ENCODE measurements around the gene NKX1-1.

The NKX1-1 gene

DNA sequence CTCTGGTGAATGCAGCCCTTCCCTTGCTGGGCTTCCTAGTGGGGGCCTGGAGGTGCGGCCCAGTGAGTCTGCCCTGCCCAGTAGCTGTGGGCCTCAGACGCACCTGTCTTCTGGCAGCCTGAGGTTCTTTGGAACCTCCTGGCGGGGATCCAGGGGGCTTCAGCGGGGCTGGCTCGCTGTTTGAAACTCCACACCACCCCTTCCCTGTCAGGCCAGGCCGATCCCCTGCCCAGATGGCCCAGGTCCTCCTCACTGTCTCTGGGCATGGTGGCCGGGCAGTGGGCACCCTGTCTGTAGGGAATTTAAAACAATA, 10.7 kb upstream of the NKX1-1 start:
- no peak for DNase-seq (ENCODE audit: low read depth in 2 of 2)

GRCh38 chr4:1416051-1416947, 10.1 kb upstream of the NKX1-1 start:
- no peak for DNase-seq (ENCODE audit: low read depth in 2 of 2)

- no peak for DNase-seq (ENCODE audit: low read depth in 2 of 2)
Measured at GRCh38 chr4:1415681-1415981, 9.4 kb upstream of the NKX1-1 start.

GRCh38 chr4:1414831-1415680, 8.8 kb upstream of the NKX1-1 start:
- no peak for DNase-seq (ENCODE audit: low read depth in 2 of 2)

DNA sequence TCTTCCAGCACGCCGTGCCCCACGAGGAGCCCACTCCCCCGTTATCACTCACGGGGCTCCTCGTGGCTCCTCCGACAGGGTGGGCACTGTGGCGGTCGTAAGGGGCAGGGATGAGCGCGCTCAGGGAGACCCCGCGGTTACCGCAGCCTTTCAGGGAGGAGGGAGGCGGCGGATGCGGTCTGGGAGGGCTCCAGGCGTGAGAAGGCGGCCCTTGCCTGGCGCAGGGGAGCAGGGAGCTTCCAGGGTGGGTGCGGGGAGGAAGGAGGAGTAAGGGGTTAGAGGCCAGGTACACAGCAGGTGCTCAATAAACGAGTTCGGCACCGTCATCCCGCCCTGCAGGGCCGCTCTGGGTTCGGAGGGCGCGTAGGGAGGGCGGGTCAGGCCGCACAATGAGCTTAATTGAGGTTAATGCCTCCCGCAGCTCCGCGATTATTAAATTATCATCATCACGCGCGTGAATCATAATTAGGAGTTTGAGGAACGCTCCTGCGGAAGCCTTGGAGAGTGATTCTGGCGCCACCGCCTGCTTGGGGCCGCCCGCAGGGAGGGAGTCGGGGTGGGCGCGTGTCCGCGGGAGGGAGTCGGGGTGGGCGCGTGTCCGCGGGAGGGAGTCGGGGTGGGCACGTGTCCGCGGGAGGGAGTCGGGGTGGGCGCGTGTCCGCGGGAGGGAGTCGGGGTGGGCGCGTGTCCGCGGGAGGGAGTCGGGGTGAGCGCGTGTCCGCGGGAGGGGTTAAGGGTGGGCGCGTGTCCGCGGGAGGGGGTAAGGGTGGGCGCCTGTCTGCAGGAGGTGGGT, 7.6 kb upstream of the NKX1-1 start:
- DNase-seq (ENCODE audit: low read depth in 2 of 2): no peak

- DNase-seq (ENCODE audit: low read depth in 2 of 2): no peak
Measured at GRCh38 chr4:1413204-1413663, 7.0 kb upstream of the NKX1-1 start.

- no peak for DNase-seq (ENCODE audit: low read depth in 2 of 2)
Measured at GRCh38 chr4:1412376-1413203, 6.3 kb upstream of the NKX1-1 start.

DNA sequence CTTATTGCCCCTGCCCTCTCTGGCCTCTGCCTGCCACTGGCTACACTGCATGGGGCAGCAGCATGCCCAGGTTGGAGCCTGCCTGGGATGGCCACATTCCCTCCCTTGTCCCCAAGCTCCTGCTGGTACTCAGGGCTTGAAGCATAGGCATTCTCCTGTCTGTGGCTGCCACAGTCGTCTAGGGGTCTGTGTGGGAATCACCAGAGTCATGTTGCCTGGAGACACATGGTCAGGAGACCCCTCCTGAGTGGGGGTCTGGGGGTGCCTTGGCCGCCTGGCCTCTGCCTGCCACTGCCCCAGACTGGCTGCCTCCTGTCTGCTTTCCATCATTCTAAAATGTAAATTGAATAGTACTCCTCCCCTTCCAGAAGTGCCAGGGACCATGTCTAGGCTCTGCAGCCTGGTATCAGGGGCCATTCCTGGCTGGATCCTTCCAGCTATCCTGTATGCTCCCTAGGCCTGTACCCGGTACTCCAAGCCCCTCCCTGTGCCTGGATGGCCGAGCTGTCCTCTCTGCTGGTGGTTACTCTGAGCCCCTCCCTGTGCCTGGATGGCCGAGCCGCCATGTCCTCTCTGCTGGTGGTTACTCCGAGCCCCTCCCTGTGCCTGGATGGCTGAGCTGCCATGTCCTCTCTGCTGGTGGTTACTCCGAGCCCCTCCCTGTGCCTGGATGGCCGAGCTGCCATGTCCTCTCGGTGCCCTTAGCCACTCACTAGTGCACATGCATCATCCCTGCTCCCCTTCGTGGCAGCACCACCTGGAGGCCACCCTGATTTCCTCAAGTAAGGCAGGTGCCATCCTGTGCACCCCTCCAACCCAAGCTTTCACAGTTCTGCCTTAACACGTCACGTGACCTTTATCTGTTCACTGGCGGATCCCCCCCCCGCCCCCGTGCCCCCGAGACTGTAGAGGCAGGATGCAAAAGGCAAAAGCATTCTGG, 5.5 kb upstream of the NKX1-1 start:
- no peak for DNase-seq (ENCODE audit: low read depth in 2 of 2)

DNA sequence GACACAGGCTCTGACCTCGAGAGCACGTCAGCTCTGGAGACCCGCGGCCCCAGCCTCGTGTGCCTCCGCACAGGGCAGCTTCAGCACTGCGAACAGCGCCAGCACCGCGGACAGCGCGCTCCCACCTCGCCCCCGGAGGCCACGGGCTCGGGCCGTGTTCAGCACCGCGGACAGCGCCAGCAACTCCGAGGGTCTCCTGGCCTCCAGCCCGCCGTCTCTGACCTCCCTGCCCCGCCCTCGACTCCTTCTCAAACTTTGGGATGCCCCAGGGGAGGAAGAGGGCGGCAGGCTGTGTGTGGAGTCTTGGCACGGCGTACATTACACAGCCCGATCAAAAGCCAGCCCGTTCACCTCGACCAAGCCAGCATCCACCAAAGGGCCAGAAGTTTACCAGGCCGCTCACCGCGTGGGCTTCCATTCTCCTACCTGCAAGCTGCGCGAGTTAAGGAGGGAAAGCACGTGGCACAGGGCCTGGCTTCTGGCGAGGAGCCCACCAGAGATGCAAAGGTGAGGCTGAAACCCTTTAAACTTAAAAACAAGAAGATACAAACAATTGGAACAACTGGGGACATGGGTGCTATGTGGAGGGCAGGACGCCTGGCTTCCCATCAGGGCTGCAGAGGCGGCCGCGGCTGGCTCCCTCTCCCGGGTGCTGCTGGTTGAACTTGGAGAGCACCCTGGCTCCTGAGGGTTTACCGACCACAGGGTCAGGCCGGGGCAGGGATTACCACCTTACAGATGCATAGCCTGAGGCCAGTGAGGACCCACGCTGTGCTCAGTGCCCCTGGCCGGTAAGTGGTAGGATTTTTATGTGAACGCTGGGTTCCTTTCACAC, 4.5 kb upstream of the NKX1-1 start:
- peak in 1 of 2 donors; percentile 34 for DNase-seq (ENCODE audit: low read depth in 2 of 2)

GRCh38 chr4:1409491-1410425, 3.5 kb upstream of the NKX1-1 start:
- no peak for DNase-seq (ENCODE audit: low read depth in 2 of 2)

DNA sequence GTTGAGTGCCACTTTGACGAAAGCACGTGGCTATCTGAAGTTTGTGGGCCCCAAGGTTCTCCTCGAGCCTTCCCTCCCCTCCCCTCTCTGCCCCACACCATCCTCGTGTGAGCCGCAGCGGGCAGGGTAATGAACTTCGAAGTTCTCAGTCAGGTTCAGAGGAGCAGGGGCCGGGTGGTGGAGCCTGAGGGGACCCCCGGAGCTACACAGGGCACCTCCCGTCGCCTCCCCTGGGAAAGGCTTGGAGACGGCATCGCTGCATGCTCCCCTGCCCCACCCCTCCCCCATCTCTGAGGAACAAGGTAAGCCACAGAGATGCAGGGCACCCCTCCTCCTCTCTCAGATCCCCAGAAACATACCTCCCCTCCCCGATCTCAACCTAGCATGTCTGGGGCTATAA, 2.8 kb upstream of the NKX1-1 start:
- no peak for DNase-seq (ENCODE audit: low read depth in 2 of 2)

- no peak for DNase-seq (ENCODE audit: low read depth in 2 of 2)
Measured at GRCh38 chr4:1408418-1408817, 2.2 kb upstream of the NKX1-1 start.

- no peak for DNase-seq (ENCODE audit: low read depth in 2 of 2)
Measured at GRCh38 chr4:1407657-1408333, 1.6 kb upstream of the NKX1-1 start.

GRCh38 chr4:1406981-1407656, 877 bp upstream of the NKX1-1 start:
- DNase-seq (ENCODE audit: low read depth in 2 of 2): no peak

GRCh38 chr4:1405636-1406393, 427 bp downstream of the NKX1-1 start:
- no peak for DNase-seq (ENCODE audit: low read depth in 2 of 2)

DNA sequence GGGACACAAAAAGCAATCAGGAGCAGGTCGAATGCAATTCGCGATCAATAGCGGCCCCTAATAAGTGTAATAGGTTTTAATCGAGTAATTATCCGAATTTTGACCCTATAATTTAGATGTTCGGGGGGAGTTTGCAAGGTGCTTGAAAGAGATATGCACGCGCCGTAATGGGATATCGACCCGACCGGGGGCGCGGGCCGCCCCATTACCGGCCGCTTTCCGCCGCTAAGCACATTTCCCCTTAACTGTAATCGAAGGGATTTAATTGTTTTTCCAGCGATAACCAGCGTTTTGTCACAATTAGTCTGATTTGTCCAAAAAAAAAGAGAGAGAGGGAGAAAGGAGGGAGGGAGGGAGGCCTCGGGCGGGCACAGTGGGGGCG, 997 bp downstream of the NKX1-1 start:
- DNase-seq (ENCODE audit: low read depth in 2 of 2): no peak
